ENCODE measurements around the gene CYP19A1. TPM values are rescaled to one million over a fixed set of nuclear protein-coding genes. Genes with fewer than 3 reads are reported as not detected.
"Not testable (repeated sequence)": the region's sequence is repeated elsewhere in the genome, so short reads cannot be mapped to it uniquely, and the experiment has no call there.

The CYP19A1 gene
- total RNA-seq, 5 donors from 2014 or later (not counting 1 experiment from before 2014, with no cell fraction given) = 0.23 TPM; not detected in 4

DNA sequence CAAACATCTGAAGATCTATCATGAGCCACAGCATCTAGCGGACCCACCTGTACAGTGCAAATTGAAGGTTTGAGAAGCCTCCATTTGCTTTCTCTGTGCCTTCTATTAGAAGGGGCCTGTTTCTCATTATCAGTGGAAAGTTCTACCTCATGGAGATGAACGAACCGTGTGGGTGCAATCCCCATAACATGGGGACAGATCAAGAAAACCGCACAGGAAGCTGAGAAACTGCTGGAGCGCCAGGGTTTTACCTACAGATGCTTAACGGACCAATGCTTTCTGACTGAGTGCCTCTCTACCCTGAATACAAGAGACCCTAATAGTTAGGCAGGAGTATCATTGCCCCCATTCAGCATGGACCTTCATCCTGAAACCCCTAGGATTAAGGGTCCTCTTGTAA lies 53.5 kb downstream of the CYP19A1 start:
- no peaks in the 10 kb centered on the region for H3K9me3 ChIP-seq
- Mint-ChIP-seq H3K27ac (no peak overlapping the region), H3K4me1 (peaks cover 0 to 6% (median 2%) of the 10 kb centered on the region in 3 donors), H3K4me3 (no peak overlapping the region), H3K9me3 (peaks cover 0 to 4% (median 0%) of the 10 kb centered on the region in 3 donors), H3K36me3 (no peaks in the 10 kb centered on the region), H3K27me3 (peaks cover 3 to 4% of the 10 kb centered on the region in 2 donors)
- ATAC-seq (replicated peaks in 1 of 4) = no peak
- peaks cover 0 to 25% of the 10 kb centered on the region in 2 experiments for H3K27me3 ChIP-seq (replicated peaks in 1 of 2; ENCODE audit: control insufficient read depth in 2 of 2, extremely low read depth in 1 of 2, insufficient read depth in 2 of 2, low read length in 1 of 2)
- ChIA-PET POLR2A (no interaction called here), CTCF (no interaction called here)
- no peak overlapping the region for H3K27ac ChIP-seq (ENCODE audit: low read length)
- no peaks in the 10 kb centered on the region for H3K36me3 ChIP-seq (ENCODE audit: control insufficient read depth in 2 of 2, extremely low read depth in 1 of 2, insufficient read depth in 1 of 2, low read length in 1 of 2)
- 54% methylated on average over 4 of the region's 6 CpGs for WGBS (ENCODE audit: insufficient coverage)
- no peaks in the 10 kb centered on the region for H3K4me1 ChIP-seq (ENCODE audit: control insufficient read depth in 1 of 2, extremely low read depth in 1 of 2, insufficient read depth in 2 of 2, low read length in 2 of 2)
- DNase-seq = no peak
- no peak overlapping the region for H3K4me3 ChIP-seq (ENCODE audit: control insufficient read depth in 1 of 2, extremely low read depth in 1 of 2, low read length in 1 of 2)

DNA sequence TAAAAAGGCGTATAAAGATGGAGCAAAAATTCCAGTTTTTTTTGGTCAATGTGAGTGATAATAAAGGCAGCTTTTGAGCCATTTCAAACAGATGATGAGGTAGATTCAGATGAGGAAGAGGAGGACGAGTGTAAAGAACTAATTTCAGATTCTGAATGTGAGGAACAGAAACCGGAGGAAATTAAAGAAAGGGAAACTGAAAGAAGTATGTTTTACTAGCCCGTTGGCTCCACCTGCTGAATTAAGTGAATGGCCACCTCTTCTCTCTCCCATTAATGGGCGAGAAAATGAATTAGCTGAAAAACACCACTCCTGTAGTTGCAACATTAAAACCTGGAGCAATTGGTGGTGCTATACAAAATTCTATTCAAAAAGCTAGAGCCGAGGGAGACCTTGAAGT lies 55.4 kb downstream of the CYP19A1 start:
- H3K9me3 Mint-ChIP-seq = peaks cover 0 to 4% (median 0%) of the 10 kb centered on the region in 3 donors
- H3K9me3 ChIP-seq = no peaks in the 10 kb centered on the region
- H3K4me1 ChIP-seq (ENCODE audit: control insufficient read depth in 1 of 2, extremely low read depth in 1 of 2, insufficient read depth in 2 of 2, low read length in 2 of 2) = no peaks in the 10 kb centered on the region
- ATAC-seq (replicated peaks in 1 of 4) = no peak
- peaks cover 2 to 16% of the 10 kb centered on the region in 2 experiments for H3K27me3 ChIP-seq (replicated peaks in 1 of 2; ENCODE audit: control insufficient read depth in 2 of 2, extremely low read depth in 1 of 2, insufficient read depth in 2 of 2, low read length in 1 of 2)
- POLR2A ChIA-PET = no interaction called here
- H3K4me3 Mint-ChIP-seq = no peak overlapping the region
- WGBS (ENCODE audit: insufficient coverage) = 63% methylated on average over 2 of the region's 6 CpGs
- H3K27ac ChIP-seq (ENCODE audit: low read length) = no peak overlapping the region
- no peaks in the 10 kb centered on the region for H3K36me3 Mint-ChIP-seq
- no peak overlapping the region for H3K4me3 ChIP-seq (ENCODE audit: control insufficient read depth in 1 of 2, extremely low read depth in 1 of 2, low read length in 1 of 2)
- H3K27me3 Mint-ChIP-seq = peaks cover 10% of the 10 kb centered on the region in 2 donors
- H3K27ac Mint-ChIP-seq = no peak overlapping the region
- DNase-seq = no peak
- peaks cover 0 to 6% (median 2%) of the 10 kb centered on the region in 3 donors for H3K4me1 Mint-ChIP-seq
- no peaks in the 10 kb centered on the region for H3K36me3 ChIP-seq (ENCODE audit: control insufficient read depth in 2 of 2, extremely low read depth in 1 of 2, insufficient read depth in 1 of 2, low read length in 1 of 2)
- CTCF ChIA-PET = no interaction called here

GRCh38 chr15:51282241-51282640 lies 56.2 kb downstream of the CYP19A1 start:
- H3K27me3 ChIP-seq (replicated peaks in 1 of 2; ENCODE audit: control insufficient read depth in 2 of 2, extremely low read depth in 1 of 2, insufficient read depth in 2 of 2, low read length in 1 of 2) = peaks cover 2 to 13% of the 10 kb centered on the region in 2 experiments
- 77% methylated on average over 2 of the region's 2 CpGs for WGBS (ENCODE audit: insufficient coverage)
- H3K4me1 ChIP-seq (ENCODE audit: control insufficient read depth in 1 of 2, extremely low read depth in 1 of 2, insufficient read depth in 2 of 2, low read length in 2 of 2); DNase-seq; H3K4me1 Mint-ChIP-seq; H3K9me3 Mint-ChIP-seq; H3K27ac Mint-ChIP-seq; POLR2A ChIA-PET; H3K4me3 Mint-ChIP-seq; H3K36me3 ChIP-seq (ENCODE audit: control insufficient read depth in 2 of 2, extremely low read depth in 1 of 2, insufficient read depth in 1 of 2, low read length in 1 of 2); H3K36me3 Mint-ChIP-seq; H3K9me3 ChIP-seq; H3K4me3 ChIP-seq (ENCODE audit: control insufficient read depth in 1 of 2, extremely low read depth in 1 of 2, low read length in 1 of 2); CTCF ChIA-PET; H3K27ac ChIP-seq (ENCODE audit: low read length); ATAC-seq (replicated peaks in 1 of 4): not testable (repeated sequence)
- peaks cover 10% of the 10 kb centered on the region in 2 donors for H3K27me3 Mint-ChIP-seq

- POLR2A ChIA-PET = interaction anchor here in 1 of 2 donors (0.7 kb wide), 1 partner anchor 69 kb away, joined by 3 read pairs; no protein-coding TSS in a partner anchor
- no peak overlapping the region for H3K4me3 Mint-ChIP-seq
These were observed 56.9 kb downstream of the CYP19A1 start for GRCh38 chr15:51281368-51281967.

DNA sequence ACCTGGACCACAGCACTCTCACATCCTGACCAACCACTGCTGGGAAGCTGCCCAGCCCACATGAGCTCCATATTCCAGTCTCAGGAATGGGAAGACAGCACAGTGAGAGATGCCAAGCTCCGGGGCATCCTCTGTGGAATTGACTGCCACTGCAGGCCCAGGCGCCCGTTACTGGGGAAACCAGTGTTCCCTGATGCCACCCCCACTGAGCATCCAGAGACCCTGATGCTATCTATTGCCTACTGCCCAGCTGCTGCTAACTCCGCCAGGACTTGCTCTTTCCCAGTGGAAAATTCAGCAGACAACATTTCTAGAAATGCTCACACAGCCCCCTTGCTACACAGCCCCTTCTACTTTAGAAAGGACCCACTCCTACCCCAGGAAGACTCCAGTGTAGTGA lies 57.6 kb downstream of the CYP19A1 start:
- H3K36me3 Mint-ChIP-seq = no peaks in the 10 kb centered on the region
- Histone ChIP-seq H3K27me3 (replicated peaks in 1 of 2; ENCODE audit: control insufficient read depth in 2 of 2, extremely low read depth in 1 of 2, insufficient read depth in 2 of 2, low read length in 1 of 2) (peaks cover 2 to 11% of the 10 kb centered on the region in 2 experiments), H3K4me3 (ENCODE audit: control insufficient read depth in 1 of 2, extremely low read depth in 1 of 2, low read length in 1 of 2) (no peak overlapping the region), H3K27ac (ENCODE audit: low read length) (no peak overlapping the region), H3K9me3 (no peaks in the 10 kb centered on the region), H3K36me3 (ENCODE audit: control insufficient read depth in 2 of 2, extremely low read depth in 1 of 2, insufficient read depth in 1 of 2, low read length in 1 of 2) (no peaks in the 10 kb centered on the region), H3K4me1 (ENCODE audit: control insufficient read depth in 1 of 2, extremely low read depth in 1 of 2, insufficient read depth in 2 of 2, low read length in 2 of 2) (no peaks in the 10 kb centered on the region)
- no peak for ATAC-seq (replicated peaks in 1 of 4)
- H3K9me3 Mint-ChIP-seq = peaks cover 0 to 2% (median 0%) of the 10 kb centered on the region in 3 donors
- ChIA-PET POLR2A (interaction anchor here in 1 of 2 donors (0.7 kb wide), 1 partner anchor 68 kb away, joined by 3 read pairs; no protein-coding TSS in a partner anchor), CTCF (interaction anchor here in 1 of 2 donors (0.6 kb wide), 1 partner anchor 101 kb away, joined by 6 read pairs; no protein-coding TSS in a partner anchor)
- no peak overlapping the region for H3K27ac Mint-ChIP-seq
- peaks cover 0 to 6% (median 2%) of the 10 kb centered on the region in 3 donors for H3K4me1 Mint-ChIP-seq
- WGBS (ENCODE audit: insufficient coverage) = 93% methylated on average over 4 of the region's 4 CpGs
- no peak overlapping the region for H3K4me3 Mint-ChIP-seq
- H3K27me3 Mint-ChIP-seq = peaks cover 10 to 14% of the 10 kb centered on the region in 2 donors
- no peak for DNase-seq

More at GRCh38 chr15:51281368-51281967, 56.9 kb downstream of the CYP19A1 start:
- Mint-ChIP-seq H3K4me1 (peaks cover 0 to 6% (median 2%) of the 10 kb centered on the region in 3 donors), H3K36me3 (no peaks in the 10 kb centered on the region), H3K9me3 (peaks cover 0 to 4% (median 0%) of the 10 kb centered on the region in 3 donors), H3K27ac (no peak overlapping the region), H3K27me3 (peaks cover 10 to 14% of the 10 kb centered on the region in 2 donors)
- H3K27me3 ChIP-seq (replicated peaks in 1 of 2; ENCODE audit: control insufficient read depth in 2 of 2, extremely low read depth in 1 of 2, insufficient read depth in 2 of 2, low read length in 1 of 2) = peaks cover 2 to 11% of the 10 kb centered on the region in 2 experiments
- H3K4me3 ChIP-seq (ENCODE audit: control insufficient read depth in 1 of 2, extremely low read depth in 1 of 2, low read length in 1 of 2) = no peak overlapping the region
- no peaks in the 10 kb centered on the region for H3K4me1 ChIP-seq (ENCODE audit: control insufficient read depth in 1 of 2, extremely low read depth in 1 of 2, insufficient read depth in 2 of 2, low read length in 2 of 2)
- H3K9me3 ChIP-seq = no peaks in the 10 kb centered on the region
- no peaks in the 10 kb centered on the region for H3K36me3 ChIP-seq (ENCODE audit: control insufficient read depth in 2 of 2, extremely low read depth in 1 of 2, insufficient read depth in 1 of 2, low read length in 1 of 2)
- CTCF ChIA-PET = no interaction called here
- no peak overlapping the region for H3K27ac ChIP-seq (ENCODE audit: low read length)
- DNase-seq (no peak), ATAC-seq (replicated peaks in 1 of 4) (no peak)
- WGBS (ENCODE audit: insufficient coverage) = 38% methylated on average over 4 of the region's 4 CpGs

GRCh38 chr15:51279391-51279790 lies 59.0 kb downstream of the CYP19A1 start:
- no peak overlapping the region for H3K27ac ChIP-seq (ENCODE audit: low read length)
- WGBS (ENCODE audit: insufficient coverage) = no CpG with 5 or more reads among the region's 1 CpG
- no peak overlapping the region for H3K4me3 ChIP-seq (ENCODE audit: control insufficient read depth in 1 of 2, extremely low read depth in 1 of 2, low read length in 1 of 2)
- H3K36me3 ChIP-seq (ENCODE audit: control insufficient read depth in 2 of 2, extremely low read depth in 1 of 2, insufficient read depth in 1 of 2, low read length in 1 of 2) = no peaks in the 10 kb centered on the region
- no peak for DNase-seq
- CTCF ChIA-PET = no interaction called here
- POLR2A ChIA-PET = no interaction called here
- H3K4me1 ChIP-seq (ENCODE audit: control insufficient read depth in 1 of 2, extremely low read depth in 1 of 2, insufficient read depth in 2 of 2, low read length in 2 of 2) = no peaks in the 10 kb centered on the region
- H3K36me3 Mint-ChIP-seq = no peaks in the 10 kb centered on the region
- H3K4me3 Mint-ChIP-seq = no peak overlapping the region
- no peak overlapping the region for H3K27ac Mint-ChIP-seq
- peaks cover 2 to 11% of the 10 kb centered on the region in 2 experiments for H3K27me3 ChIP-seq (replicated peaks in 1 of 2; ENCODE audit: control insufficient read depth in 2 of 2, extremely low read depth in 1 of 2, insufficient read depth in 2 of 2, low read length in 1 of 2)
- H3K9me3 ChIP-seq = no peaks in the 10 kb centered on the region
- H3K4me1 Mint-ChIP-seq = peaks cover 0 to 6% (median 2%) of the 10 kb centered on the region in 3 donors
- ATAC-seq (replicated peaks in 1 of 4) = no peak
- H3K27me3 Mint-ChIP-seq = peaks cover 11 to 12% of the 10 kb centered on the region in 2 donors
- no peaks in the 10 kb centered on the region for H3K9me3 Mint-ChIP-seq

Measured in T-cell (primary cell).